Stimulated activated CD4-positive, alpha-beta T cell treated with anti-CD3 and anti-CD28 coated beads, Interleukin-15, amount 100 ng/mL, for 24 hours (primary cell): ENCODE data around the gene CHPT1.
A peak's percentile ranks its signal among the peaks of the same experiment; 100 is the strongest.
"Not testable (repeated sequence)": the region's sequence is repeated elsewhere in the genome, so short reads cannot be mapped to it uniquely, and the experiment has no call there.

Experiments used
- DNase-seq: peaks from one replicate; pipeline ENCODE4 v3.0.0-alpha.2; 2020

The CHPT1 gene

GRCh38 chr12:101697197-101697929, at the start of gene CHPT1:
CHPT1 (plus strand) TSS chr12:101697640; CDS start chr12:101697862, 222 bp downstream.
- DNase-seq = peak; percentile 78

- no peak for DNase-seq
Measured at GRCh38 chr12:101647711-101648110, 49.7 kb upstream of the CHPT1 start.

GRCh38 chr12:101648195-101648594, 49.2 kb upstream of the CHPT1 start:
- DNase-seq = no peak

- DNase-seq = no peak
Measured at GRCh38 chr12:101650346-101651117, 46.9 kb upstream of the CHPT1 start.

GRCh38 chr12:101653030-101653429, 44.4 kb upstream of the CHPT1 start:
- DNase-seq = no peak

GRCh38 chr12:101653503-101653902, 43.9 kb upstream of the CHPT1 start:
- no peak for DNase-seq

GRCh38 chr12:101654442-101654841, 43.0 kb upstream of the CHPT1 start:
- no peak for DNase-seq

- DNase-seq = no peak
Measured at GRCh38 chr12:101655393-101655792, 42.0 kb upstream of the CHPT1 start.

- DNase-seq = not testable (repeated sequence)
Measured at GRCh38 chr12:101660662-101661061, 36.8 kb upstream of the CHPT1 start.

- DNase-seq = no peak
Measured at GRCh38 chr12:101663298-101663697, 34.1 kb upstream of the CHPT1 start.

GRCh38 chr12:101664992-101665391, 32.4 kb upstream of the CHPT1 start:
- no peak for DNase-seq

- no peak for DNase-seq
Measured at GRCh38 chr12:101666052-101666728, 31.2 kb upstream of the CHPT1 start.

- DNase-seq = no peak
Measured at GRCh38 chr12:101667591-101667990, 29.8 kb upstream of the CHPT1 start.

GRCh38 chr12:101670007-101670671, 27.3 kb upstream of the CHPT1 start:
- DNase-seq = peak; percentile 31

GRCh38 chr12:101671157-101671791, 26.2 kb upstream of the CHPT1 start:
- DNase-seq = peak; percentile 21

- no peak for DNase-seq
Measured at GRCh38 chr12:101671833-101672232, 25.6 kb upstream of the CHPT1 start.

- no peak for DNase-seq
Measured at GRCh38 chr12:101675555-101675954, 21.9 kb upstream of the CHPT1 start.

- not testable (repeated sequence) for DNase-seq
Measured at GRCh38 chr12:101676497-101676896, 20.9 kb upstream of the CHPT1 start.

GRCh38 chr12:101678081-101678480, 19.4 kb upstream of the CHPT1 start:
- DNase-seq = no peak

GRCh38 chr12:101680240-101680639, 17.2 kb upstream of the CHPT1 start:
- DNase-seq = no peak

- DNase-seq = no peak
Measured at GRCh38 chr12:101680647-101681046, 16.8 kb upstream of the CHPT1 start.

- DNase-seq = not testable (repeated sequence)
Measured at GRCh38 chr12:101681627-101682026, 15.8 kb upstream of the CHPT1 start.

GRCh38 chr12:101685092-101685491, 12.3 kb upstream of the CHPT1 start:
- DNase-seq = no peak
